Thyroid gland (tissue), 4 donors: Measurements from ENCODE around the gene PRDM7.

Experiments
- CTCF ChIP-seq, 6 experiments: fragments of 200-600 bp in 3 of 6; fragments of 450-650 bp in 3 of 6; sonication (generic) in 3 of 6; IDR thresholded peaks; one replicate each; pipeline ENCODE4 v1.5.1; 2016 to 2019; ENCODE audit warnings: antibody characterized with exemption in 6 of 6, mild to moderate bottlenecking in 2 of 6, inconsistent platforms in 1 of 6, moderate library complexity in 1 of 6
- POLR2A ChIP-seq, 2 donors: fragments of 450-650 bp; IDR thresholded peaks; one replicate each; pipeline ENCODE4 v1.6.1; 2017; ENCODE audit warnings: antibody characterized with exemption in 2 of 2, mild to moderate bottlenecking in 2 of 2, moderate library complexity in 1 of 2

- no peak for TF ChIP-seq CTCF (IDR thresholded peaks at IDR 0.05)
- peak in 1 of 2 donors; percentile 47 for TF ChIP-seq POLR2A (IDR thresholded peaks at IDR 0.05)
Observed at GRCh38 chr16:90077240-90077756, at the start of gene PRDM7.
